NCI-H2107 (cell line): ENCODE measurements around the gene TM7SF2.
"Not testable (repeated sequence)": the region's sequence is repeated elsewhere in the genome, so short reads cannot be mapped to it uniquely, and the experiment has no call there.

ENCODE experiments used
- DNase-seq: peaks from one replicate; lab custom pipeline; 2025; lab: John Stamatoyannopoulos, UW

Gene TM7SF2

DNA sequence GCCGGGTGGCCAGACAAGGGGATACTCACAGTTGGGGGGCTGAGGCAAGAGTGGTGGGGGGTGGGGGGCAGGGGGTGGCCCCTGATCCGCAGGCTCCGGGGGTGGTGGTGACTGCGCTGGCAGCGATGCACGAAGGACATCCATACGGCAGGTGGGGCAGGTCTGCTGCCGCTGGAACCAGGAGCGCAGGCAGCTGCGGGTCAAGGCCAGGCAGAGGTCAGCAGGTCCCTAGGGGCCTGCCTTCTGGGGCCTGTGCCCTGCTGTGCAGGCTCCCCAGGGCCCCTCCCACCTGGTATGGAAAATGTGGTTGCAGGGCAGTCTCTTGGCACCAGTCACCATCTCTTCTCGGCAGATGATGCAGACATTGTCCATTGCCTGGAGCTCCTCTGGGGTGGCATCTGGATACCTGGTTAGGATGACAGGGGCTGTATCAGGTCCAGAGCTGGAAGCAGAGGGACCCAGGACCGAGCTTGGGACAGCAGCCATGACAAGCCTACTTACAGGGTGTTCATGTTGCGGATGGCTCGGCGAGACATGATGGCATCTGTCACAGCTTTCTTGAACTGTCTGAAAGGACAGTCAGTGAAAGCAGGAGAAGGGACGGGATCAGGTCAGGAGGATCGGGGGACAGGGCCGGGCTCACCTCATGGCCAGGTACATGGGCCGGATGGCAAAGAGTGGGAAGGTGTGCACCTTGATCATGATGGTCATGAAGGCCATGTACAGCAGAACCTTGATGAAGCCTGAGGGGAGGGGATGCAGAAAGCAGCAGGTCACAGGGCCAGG is 19.2 kb downstream of the TM7SF2 start:
- DNase-seq = no peak

DNA sequence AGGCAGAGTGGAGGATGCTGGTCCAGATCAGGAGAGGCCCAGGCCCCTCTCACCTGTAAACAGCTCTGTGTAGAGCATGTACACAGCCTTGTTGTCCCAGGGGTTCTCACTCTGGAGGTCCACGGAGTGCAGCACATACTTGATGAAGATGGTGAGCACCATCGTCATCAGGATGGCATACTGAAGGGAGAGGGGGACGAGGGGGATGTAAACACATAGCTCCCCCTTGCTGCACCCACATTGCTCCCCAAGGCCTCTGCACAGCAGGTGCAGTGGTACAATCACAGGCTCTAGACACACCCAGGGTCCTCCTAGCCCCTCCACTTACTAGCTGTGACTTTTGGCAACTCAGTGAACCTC is 19.7 kb downstream of the TM7SF2 start:
- DNase-seq = no peak

DNA sequence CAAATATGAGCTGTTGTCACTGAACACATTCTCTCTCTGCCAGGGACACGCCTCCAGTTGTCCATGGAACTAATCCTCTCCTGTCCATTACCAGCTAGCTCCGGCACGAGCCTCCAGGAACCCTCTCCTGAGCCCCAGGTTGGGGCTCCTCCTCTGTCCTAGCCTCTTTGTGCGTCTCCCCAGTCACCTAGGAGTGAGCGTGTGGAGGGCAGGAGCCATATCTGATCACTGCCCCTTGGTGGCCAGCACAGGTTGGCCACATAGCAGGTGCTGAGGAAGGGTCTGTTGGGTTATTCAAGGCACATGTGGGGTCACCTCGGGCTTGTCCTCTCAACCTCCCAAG is 20.2 kb downstream of the TM7SF2 start:
- DNase-seq = no peak

DNA sequence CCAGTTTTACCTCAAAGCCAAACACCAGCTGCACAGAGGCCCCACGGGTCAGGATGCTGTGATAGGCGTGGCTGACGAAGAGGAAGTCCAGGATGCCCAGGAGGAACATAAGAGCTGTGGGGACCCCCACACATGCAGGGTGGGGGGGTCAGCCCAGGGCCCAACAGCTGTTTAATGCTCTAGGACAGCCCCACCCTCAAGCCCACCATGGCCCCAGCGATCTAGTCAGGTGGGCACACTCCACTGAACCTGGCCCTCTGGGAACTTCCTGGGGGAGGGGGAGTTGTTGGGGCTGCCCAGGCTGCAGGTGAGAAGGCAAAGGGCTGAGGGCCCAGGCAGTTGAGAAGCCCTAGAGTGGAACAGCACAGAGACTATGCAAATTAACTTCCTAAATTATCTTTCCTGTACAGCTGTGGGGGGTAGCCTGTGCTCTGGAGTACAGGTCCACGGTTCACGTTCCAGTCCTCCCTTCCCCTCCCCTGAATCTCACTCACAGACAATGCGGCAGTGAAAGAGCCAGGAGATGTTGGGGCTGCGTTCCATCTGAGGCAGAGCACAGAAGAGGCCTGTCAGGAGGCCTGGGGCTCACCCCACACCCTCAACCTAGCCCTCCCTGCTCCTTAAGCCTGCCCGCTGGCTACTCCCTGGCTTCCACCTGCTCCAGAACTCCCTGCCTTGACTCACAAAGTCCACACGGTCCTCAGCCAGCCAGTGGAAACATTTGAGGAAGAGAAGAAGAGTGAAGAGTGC is 20.7 kb downstream of the TM7SF2 start:
- DNase-seq = no peak

DNA sequence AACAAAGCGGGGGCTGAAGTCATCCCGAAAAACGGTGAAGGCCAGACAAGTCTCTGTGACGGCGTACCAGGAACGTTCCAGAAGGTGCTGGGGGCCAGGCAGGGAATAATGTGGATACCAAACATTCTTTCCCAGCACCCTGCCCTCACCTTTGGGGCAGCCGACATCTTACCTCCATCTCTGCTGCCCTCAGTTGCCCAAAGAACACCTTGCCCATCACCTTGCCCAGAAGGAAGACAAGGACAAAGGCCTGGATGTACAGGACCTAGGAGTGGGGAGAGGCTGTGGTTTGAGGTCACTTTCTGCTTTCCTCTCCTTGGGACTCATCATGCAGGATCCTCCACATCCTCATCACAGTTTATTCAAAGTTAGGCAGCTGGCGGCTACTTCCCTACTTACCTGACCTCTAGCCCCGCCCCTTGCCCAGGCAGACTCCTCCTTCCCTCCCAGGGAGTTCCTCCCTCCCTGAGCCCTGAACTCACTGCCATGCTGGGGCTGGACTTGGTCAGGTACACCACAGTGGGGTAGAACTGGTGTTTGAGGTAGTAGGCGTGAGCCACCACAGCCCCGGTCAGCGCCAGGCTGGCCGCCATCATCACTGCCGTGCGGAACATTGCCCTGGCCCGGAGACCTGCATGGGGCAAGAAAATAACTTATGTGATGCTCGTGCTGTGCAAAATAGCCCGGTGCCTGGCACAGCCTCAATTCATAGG is 21.5 kb downstream of the TM7SF2 start:
- no peak for DNase-seq

DNA sequence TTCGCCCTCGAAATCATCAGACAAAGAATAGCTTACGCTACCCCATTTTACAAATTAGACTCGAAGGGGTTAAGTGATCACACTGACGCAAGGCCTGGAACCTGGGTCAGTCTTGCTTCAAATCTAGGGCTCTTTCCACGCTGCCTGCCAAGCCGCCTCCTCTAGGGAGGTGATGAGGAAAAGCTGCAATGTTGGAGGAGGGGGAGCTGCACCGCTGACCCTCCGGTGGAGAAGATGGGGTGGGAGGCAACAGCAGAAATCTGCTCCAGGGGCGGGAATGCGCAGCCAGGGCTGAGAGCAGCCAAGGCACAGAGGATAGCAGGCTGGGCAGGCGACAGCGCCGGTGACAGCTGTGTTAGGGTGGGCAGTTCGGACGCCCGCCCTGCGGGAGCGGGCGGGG is 22.1 kb downstream of the TM7SF2 start:
- DNase-seq = no peak

DNA sequence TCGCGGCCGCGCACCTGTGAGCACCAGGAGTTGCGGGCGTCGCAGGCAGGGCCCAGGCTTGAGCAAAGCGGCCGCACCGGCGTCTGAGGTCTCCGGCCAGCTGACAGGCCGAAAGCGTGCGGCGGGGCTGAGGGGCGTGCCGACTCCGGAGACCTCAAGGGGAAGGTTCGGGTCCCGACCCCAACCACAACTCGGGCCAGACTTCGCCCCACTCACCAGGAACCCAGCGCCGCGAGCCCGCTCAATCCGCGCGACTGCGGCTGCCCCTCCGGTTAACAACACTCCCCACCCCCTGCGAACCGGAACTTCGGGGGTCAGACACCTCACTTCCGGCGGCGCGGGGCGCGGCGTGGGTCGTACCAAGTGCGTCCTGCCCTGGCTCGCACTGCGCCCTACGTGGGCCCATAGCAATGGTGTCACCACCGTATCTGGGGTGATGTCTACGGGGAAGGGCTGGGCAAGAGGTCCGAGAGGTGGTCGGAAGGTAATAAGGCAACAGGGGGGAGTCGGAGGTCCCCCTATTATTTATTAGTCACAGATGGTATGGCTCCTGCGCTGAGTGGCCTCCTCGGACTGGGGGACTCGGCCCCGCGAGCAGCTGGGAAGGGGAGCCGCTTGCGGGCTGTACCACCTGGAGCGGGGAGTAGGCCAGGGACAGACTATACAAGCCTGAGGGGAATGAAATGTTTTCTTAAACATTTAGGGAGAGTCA is 22.7 kb downstream of the TM7SF2 start, which contains the start of gene SYVN1:
SYVN1 (minus strand) TSS at position 280 of the 712 bp plus-strand sequence. CDS start 918 bp downstream, outside the sequence.
- DNase-seq = peak; percentile 69

DNA sequence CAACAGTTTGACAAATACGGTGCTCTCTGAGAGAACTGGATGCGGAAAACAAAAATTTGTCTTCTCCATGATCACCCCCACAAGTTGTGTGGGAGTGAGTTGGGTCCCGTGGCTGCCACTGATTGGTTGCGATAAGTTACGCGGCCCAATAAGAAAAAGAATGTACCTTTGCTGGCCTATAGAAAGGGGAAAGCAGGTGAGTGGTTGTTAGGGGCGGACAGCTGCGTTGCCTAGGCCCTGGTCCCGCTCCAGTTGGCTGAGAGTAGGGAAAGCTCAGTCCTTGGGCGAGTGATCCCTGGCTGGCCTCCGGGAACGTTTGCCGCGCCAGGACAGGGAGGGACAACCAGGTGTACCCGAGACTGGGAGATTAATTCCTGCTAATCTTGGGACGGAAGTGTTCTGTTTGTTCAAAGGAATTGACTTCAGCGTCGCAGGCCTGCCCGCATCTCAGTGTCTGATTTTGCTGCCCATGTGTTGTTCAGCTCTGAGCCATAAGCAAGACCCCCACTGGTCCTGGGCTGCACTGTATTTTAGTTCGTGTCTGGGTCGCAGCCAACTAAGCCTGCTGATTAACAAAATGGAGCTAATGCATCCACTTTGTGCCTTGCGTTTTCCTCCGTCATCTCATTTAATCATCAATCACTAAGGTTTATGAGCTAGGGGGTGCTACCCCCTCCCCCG is 23.4 kb downstream of the TM7SF2 start:
- DNase-seq = peak; percentile 79

DNA sequence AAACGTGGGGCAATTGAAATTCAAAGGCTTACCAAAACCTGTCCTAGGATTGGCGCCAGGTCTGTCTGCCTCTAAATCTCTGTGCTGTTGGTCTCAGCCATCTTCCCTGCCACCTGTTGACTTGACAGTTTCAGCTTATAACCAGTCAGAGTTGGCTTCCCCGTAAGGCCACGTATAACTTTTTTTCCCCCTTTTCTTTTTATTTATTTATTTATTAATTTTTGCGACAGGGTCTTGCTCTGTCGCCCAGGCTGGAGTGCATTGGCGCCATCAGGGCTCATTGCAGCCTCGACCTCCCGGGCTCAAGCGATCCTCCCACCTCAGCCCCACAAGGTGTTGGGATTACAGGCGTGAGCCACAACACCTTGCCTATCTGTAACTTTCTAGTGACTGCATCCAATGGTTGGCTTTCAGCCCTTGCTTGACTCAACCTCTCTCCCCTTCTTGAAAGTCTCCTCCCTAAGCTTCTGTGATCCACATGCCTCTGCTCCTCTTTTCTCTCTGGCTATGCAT is 24.0 kb downstream of the TM7SF2 start:
- DNase-seq = no peak

DNA sequence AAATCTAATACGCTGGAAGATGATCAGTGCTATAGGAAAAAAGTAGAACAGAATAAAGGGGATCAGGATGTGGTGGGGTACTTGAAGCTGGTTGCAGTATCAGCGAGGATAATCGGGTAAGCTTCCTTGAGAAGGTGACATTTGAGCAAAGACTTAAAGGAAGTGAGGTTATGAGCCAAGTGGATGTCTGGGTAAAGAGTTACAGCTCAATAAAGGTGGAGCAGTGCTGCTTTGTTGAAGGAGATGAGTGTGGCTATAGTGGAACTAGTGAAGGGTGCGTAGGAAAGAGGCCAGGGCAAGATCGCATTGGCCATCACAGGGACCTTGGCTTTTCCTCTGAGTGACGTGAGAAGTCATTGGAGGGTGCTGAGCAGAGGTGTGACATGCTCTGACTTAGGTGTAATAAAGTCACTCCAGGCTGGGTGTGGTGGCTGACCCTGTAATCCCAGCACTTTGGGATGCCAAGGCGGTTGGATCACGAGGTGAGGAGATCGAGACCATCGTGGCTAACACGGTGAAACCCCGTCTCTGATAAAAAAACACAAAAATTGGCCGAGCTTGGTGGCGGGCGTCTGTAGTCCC is 24.9 kb downstream of the TM7SF2 start:
- DNase-seq = no peak

DNA sequence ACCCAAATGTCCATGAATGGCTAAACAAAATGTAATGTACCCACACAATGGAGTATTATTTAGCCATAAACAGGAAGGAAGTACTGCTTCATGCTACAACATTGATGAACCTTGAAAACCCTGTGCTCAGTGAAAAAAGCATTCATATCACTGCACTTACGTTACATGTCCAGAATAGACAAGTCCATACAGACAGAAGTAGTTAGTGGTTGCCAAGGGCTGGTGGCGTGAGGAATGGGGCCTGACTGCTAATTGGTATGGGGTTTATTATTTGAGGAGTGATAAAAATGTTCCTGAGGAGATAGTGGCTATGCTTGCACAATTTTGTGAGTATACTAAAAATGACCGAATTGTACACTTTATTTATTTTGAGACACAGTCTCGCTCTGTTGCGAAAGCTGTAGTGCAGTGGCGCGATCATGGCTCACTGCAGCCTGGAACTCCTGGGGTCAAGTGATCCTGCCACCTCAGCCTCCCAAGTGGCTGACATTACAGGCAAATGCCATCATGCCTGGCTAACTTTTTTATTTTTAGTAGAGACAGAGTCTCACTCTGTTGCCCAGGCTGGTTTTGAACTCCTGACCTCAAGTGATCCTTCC is 30.3 kb downstream of the TM7SF2 start:
- DNase-seq = no peak

DNA sequence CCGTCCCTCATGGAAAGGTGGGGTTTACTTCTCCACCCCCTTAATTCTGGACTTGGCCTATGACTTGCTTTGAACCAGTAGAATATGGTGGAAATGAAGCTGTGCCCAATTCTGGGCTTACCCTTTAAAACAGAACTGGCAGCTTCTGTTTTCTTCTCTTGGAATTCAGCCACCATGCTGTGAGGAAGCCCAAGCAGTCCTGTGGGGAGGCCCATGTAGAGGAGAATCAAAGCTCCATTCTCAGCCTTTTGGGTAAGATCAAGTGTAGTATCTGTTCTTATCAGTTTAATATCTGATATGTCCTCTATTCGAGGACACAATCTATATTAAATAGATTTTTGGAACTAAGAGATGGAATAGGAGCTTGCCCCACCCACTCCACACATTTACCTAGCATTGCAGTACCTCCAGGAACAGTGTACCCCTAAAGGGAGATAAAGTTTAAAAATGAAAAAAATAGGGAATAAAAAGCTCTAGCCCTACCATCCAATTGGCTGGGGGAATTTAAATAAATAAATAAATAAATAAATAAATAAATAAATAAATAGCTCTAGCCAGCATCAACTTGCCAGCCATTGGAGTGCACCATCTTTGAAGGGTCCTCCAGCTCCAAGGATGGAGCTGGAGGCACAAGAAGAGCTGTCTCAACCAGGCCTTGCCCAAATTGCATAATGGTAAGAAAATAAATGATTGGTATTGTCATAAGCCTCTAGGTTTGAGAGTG is 35.8 kb downstream of the TM7SF2 start:
- no peak for DNase-seq

DNA sequence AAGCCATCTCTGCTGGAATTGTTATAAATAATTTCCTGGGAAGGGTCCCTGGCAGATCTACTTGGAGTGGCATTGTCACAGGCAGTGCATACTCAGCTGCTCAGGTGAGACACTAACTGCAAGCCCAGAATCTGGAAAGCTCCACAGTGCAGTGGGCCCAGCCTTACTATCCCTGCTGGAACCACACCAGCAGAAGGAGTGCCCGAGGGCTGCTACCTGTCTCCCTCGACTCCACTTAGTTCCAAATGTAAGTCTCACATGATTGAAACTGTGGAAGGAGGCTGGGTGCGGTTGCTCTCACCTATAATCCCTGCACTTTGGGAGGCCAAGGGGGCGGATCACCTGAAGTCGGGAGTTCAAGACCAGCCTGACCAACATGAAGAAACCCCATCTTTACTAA is 37.0 kb downstream of the TM7SF2 start:
- no peak for DNase-seq

DNA sequence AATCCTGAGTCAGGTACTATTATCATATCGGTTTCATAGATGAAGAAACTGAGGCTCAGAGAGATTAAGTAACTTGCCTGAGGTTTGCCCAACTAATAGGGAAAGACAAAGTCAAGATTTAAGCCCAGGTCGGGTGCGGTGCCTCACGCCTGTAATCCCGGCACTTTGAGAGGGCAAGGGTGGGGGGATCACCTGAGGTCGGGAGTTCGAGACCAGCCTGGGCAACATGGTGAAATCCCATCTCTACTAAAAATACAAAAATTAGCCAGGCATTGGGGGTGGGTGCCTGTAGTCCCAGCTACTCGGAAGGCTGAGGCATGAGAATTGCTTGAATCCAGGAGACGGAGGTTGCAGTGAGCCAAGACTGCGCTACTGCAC is 38.4 kb downstream of the TM7SF2 start:
- DNase-seq = not testable (repeated sequence)

DNA sequence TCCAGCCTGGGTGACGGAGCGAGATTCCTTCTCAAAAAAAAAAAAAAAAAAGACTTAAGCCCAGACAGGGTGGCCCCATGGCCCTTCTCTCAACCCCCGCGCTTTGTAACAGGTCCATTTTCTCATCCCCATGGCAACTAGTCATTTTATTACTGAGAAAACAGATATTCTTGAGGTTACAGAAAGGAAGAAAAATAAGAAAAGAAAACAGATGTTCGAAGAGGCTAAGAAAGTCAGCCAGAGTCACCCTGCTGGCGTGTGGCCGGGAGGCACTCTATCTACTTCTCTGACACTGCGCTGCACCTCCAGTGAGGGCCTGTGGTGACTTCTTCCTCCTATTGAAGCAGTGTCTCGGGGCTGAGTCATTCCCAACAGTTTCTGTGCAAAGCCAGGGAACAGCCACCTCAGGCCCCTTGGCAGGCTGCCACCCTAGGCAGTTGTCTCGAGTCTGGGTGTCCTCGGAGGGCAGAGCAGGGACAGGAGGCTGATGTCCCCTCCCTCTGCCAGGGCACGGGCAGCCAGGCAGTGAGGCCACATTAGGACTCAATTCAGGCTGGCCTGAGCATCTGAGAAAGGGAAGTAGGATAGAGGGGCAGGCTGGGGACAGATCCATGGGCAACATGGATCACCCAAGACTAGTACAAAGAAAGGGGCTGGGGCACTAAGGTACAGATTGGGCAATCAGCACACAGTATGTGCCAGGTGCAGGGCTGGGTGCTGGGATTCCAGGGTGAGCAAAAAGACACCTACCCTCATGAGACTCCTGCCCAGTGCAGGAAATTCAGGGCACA is 39.0 kb downstream of the TM7SF2 start:
- peak; percentile 61 for DNase-seq

DNA sequence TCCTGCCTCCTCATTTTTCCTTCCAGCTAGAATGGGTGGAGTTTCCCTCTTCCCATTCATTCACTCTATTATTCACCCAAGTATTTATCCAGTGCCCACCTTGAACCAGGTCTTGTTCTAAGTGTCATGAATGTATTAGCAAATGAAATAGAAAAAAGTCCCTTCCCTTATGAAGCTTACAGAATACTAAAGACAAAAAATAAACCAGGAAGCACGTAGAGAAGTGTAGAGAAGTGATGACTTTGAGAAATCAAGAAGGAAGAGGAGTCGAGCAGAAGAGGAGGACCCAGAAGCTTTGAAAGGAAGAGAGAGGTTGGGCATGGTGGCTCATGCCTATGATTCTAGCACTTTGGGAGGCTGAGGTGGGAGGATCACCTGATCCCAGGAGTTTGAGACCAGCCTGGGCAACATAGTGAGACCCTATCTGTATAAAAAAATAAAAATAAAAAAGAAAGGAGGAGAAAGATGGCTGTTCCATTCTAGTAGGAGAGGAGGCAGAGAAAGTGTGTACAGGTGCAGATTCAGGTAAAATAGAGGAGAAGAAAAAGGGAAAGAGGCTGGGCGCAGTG is 39.7 kb downstream of the TM7SF2 start:
- DNase-seq = no peak

DNA sequence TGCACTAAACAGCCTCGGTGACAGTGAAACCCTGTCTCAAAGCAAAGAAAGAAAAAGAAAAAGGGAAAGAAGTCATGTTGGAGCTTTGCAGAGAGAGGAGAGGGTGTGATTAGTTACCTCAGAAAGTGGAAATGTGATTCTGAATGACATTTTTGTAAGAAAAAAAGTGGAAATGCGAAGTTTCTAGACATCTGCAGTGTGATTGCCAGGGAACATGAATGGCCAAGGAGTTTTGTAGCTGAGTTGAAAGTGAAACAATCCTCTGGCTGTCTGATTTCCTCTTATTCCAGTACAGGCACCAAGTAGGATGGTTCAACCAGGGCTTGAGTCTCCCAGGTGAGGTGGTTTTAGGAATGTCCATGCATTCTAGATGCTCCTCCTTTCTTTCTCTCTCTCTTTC is 40.5 kb downstream of the TM7SF2 start:
- DNase-seq = no peak

DNA sequence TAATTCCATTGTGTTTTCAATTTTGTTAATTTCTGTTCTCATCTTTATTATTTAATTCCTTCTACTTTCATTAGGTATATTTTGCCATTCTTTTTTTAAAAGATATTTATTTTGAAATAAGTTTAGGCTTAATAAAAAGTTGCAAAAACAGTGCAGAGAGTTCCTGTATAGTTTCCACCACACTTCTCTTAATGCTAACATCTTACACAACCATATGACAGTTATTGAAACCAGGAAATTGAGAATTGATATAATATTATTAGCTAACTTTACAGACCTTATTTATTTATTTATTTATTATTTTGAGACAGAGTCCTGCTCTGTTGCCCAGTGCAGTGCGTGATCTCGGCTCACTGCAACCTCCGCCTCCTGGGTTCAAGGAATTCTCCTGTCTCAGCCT is 44.6 kb downstream of the TM7SF2 start:
- DNase-seq = no peak

DNA sequence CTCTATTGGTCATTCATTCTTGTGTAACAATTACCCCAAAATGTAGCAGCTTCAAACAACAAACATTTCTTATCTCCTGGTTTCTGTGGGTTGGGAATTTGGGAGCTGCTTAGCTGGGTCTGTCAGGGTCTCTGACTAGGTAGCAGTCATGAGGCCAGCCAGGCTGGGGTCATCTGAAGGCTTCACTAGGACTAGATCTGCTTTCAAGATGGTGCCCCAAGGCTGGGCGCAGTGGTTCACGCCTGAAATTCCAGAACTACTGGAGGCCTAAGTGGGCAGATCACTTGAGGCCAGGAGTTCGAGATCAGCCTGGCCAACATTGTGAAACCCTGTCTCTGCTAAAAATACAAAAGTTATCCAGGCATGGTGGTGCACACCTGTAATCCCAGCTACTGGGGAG is 45.3 kb downstream of the TM7SF2 start:
- no peak for DNase-seq
